ENCODE data around the gene TMEM209.
"Not testable (repeated sequence)": the region's sequence is repeated elsewhere in the genome, so short reads cannot be mapped to it uniquely, and the experiment has no call there.

Gene TMEM209

GRCh38 chr7:130218806-130219620, 13.8 kb upstream of the TMEM209 start:
- DNase-seq (ENCODE audit: low spot score) = no peak

- DNase-seq (ENCODE audit: low spot score) = no peak
Observed at GRCh38 chr7:130216750-130217149, 11.5 kb upstream of the TMEM209 start.

- no peak for DNase-seq (ENCODE audit: low spot score)
Observed at GRCh38 chr7:130216025-130216424, 10.8 kb upstream of the TMEM209 start.

GRCh38 chr7:130213828-130214227, 8.6 kb upstream of the TMEM209 start:
- no peak for DNase-seq (ENCODE audit: low spot score)

- DNase-seq (ENCODE audit: low spot score) = no peak
Observed at GRCh38 chr7:130210181-130210935, 5.2 kb upstream of the TMEM209 start.

- no peak for DNase-seq (ENCODE audit: low spot score)
Observed at GRCh38 chr7:130208516-130208915, 3.3 kb upstream of the TMEM209 start.

- DNase-seq (ENCODE audit: low spot score) = no peak
Observed at GRCh38 chr7:130207642-130208041, 2.4 kb upstream of the TMEM209 start, which contains the start of gene SSMEM1. Gene SSMEM1 (plus strand): TSS chr7:130207860. CDS start chr7:130207911, 51 bp downstream.

GRCh38 chr7:130207033-130207432, 1.8 kb upstream of the TMEM209 start:
- no peak for DNase-seq (ENCODE audit: low spot score)

- DNase-seq (ENCODE audit: low spot score) = no peak
Observed at GRCh38 chr7:130201796-130202195, 3.4 kb downstream of the TMEM209 start.

- DNase-seq (ENCODE audit: low spot score) = no peak
Observed at GRCh38 chr7:130197094-130197493, 8.1 kb downstream of the TMEM209 start.

GRCh38 chr7:130196476-130196875, 8.7 kb downstream of the TMEM209 start:
- no peak for DNase-seq (ENCODE audit: low spot score)

- DNase-seq (ENCODE audit: low spot score) = no peak
Observed at GRCh38 chr7:130195396-130195795, 9.8 kb downstream of the TMEM209 start.

GRCh38 chr7:130191791-130192190, 13.4 kb downstream of the TMEM209 start:
- DNase-seq (ENCODE audit: low spot score) = no peak

- no peak for DNase-seq (ENCODE audit: low spot score)
Observed at GRCh38 chr7:130189343-130189742, 15.9 kb downstream of the TMEM209 start.

- no peak for DNase-seq (ENCODE audit: low spot score)
Observed at GRCh38 chr7:130187360-130187759, 17.8 kb downstream of the TMEM209 start.

- not testable (repeated sequence) for DNase-seq (ENCODE audit: low spot score)
Observed at GRCh38 chr7:130184349-130184748, 20.9 kb downstream of the TMEM209 start.

- DNase-seq (ENCODE audit: low spot score) = no peak
Observed at GRCh38 chr7:130182990-130183389, 22.2 kb downstream of the TMEM209 start.

- DNase-seq (ENCODE audit: low spot score) = no peak
Observed at GRCh38 chr7:130181263-130181605, 24.0 kb downstream of the TMEM209 start.

GRCh38 chr7:130180571-130181262, 24.5 kb downstream of the TMEM209 start:
- peak; percentile 12 for DNase-seq (ENCODE audit: low spot score)

- DNase-seq (ENCODE audit: low spot score) = no peak
Observed at GRCh38 chr7:130179631-130180030, 25.6 kb downstream of the TMEM209 start.

GRCh38 chr7:130178251-130178650, 27.0 kb downstream of the TMEM209 start:
- no peak for DNase-seq (ENCODE audit: low spot score)

- no peak for DNase-seq (ENCODE audit: low spot score)
Observed at GRCh38 chr7:130174237-130174959, 30.8 kb downstream of the TMEM209 start.

Measured in Ammon's horn (tissue), 1 donor.